ENCODE measurements around the gene EFCAB8.
"Not testable (repeated sequence)": the region's sequence is repeated elsewhere in the genome, so short reads cannot be mapped to it uniquely, and the experiment has no call there.

EFCAB8 gene

DNA sequence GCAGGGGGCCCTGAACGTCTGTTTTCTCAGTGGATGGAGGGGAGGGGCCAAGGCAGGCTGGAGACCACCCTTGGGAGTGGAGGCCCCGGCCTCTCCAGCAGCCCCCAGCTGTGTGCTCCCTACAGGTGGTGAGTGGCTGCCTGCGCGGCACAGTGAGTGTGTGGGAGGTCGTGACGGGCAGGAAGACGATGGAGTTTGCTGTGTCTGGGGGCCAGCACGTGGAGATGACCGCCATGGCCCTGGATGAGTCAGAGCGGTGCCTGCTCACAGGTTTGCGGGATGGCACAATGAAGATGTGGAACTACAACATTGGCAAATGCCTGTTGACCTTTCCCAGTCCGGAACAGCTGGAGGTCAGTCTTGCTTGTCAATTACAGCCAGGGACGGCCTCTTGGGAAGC is 52.6 kb downstream of the EFCAB8 start:
- DNase-seq (ENCODE audit: low read depth): no peak

DNA sequence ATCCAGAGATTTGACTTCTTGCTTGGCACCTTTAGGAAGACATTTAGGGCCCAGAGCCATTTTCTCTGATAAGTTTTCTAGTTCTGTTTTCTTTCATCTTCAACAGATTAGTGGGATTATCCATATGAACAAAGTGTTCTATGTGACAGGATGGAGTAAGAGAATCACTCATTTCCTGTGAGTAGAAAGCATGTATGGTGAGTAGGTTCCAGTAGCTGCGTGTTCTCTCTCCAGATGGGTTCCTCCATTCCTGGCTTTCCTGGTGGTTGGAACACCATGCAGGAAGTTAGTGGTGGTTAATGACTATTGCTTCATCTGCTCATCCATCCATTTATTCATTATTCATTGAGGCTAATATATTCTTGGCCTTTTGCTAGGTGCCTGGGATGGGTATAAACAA is 54.0 kb downstream of the EFCAB8 start:
- DNase-seq (ENCODE audit: low read depth): no peak

DNA sequence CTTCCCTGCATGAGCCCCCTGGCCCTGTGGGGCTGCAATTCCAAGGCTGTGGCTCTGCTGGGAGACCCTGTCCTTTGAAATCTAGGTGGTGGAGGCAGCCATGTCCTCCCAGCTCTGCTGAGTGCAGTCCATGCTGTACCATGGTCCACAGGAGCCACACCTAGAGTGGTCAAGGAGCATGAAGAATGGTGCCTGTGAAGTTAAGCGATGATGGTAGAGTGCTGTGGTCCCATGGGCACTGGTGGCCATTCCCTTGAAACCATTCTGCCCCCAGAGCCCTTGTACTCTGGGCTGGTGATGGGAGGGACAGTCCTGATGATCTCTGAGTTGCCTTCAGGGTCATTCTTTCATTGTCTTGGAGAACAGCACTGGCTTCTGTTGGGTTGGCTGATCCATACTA is 55.3 kb downstream of the EFCAB8 start:
- DNase-seq (ENCODE audit: low read depth): no peak

DNA sequence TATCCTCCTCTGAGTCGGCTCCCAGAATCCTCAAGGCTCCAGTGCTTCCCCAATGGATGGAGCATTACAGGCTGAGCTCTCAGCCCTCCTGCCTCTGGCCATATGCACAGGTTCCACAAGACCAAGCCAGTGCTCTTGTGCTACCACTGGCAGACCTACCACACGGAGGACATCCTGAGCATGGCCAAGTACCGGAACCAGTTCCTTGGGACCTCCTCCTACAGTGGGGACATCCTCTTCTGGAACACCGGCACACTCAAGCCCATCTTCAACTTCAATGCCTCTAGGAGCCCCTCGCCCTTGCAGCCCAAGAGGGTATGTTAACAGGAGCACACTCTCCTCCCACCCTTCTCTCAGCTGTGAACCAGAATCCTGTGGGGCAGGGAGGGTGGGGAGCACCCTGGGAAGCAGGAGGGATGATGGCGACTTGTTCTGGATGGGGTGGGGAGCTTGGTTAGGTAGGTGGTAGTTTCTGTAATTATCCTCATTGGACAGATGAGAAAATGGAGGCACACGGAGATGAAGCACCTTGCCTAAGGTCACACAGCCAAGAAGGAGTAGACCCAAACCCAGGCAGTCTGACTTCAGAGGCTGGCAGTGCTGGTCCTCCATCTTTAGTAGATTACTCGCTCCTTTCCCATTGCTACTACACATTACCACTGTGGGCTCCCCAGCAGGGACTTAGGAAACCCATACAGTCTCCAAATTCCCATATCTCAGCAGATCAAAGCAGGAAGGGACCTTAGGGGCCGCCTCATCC is 58.6 kb downstream of the EFCAB8 start:
- no peak for DNase-seq (ENCODE audit: low read depth)

DNA sequence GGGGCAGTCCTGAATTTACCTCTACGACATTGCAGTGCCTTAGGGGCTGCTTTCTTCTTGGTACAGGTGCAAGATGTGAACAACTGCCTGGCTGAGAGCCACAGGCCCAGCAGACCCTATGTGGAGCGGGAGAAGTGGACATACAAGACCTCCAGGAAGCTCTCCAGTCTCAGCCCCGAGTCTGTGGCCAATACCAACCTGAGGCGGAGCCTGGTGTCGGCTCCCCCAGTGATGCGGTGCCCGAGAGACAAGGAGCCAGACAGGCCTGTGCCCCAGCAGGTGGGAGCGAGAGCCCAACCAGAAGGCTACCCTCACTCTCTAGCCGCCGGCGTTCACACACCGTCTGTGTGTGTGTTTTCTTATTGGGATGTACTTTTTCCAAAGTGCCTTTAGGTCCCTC is 59.6 kb downstream of the EFCAB8 start:
- no peak for DNase-seq (ENCODE audit: low read depth)

DNA sequence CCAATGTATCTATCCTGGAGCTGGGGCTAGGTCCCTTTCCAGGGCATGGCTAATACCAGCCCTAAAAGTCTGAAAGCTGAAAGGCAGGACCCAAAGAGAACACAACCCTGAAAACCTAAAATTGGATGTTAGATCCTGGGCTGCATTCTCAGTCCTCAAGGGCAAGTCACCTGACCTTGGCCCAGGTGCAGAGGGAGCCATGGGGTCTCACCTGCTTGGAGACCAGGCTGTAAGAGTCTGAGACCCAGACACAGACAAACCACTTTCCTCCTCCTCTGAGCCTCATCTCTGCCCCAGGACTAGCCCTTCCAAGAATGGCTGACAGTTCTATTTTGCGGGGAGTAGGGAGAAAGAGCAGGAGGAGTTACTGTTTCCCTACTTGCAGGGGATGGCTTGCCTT is 60.0 kb downstream of the EFCAB8 start:
- no peak for DNase-seq (ENCODE audit: low read depth)

DNA sequence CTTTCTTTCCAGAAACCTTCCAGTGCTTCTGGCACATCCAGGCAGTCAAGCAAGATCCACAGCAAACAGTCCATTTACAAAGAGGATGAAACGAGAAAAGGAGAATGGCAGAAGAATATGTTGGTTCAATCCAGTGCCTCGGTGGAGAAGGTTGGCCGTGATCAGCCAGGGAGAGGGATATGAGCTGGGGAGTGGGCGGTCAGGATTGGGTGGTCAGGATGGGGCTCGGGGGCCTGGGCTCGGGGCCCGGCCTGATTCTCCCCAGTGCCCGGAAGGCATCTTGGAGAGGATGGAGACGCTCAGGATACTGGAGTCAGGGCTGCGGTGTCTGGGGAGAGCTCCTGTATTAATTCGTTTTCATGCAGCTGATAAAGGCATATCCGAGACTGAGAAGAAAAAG is 61.3 kb downstream of the EFCAB8 start:
- no peak for DNase-seq (ENCODE audit: low read depth)

DNA sequence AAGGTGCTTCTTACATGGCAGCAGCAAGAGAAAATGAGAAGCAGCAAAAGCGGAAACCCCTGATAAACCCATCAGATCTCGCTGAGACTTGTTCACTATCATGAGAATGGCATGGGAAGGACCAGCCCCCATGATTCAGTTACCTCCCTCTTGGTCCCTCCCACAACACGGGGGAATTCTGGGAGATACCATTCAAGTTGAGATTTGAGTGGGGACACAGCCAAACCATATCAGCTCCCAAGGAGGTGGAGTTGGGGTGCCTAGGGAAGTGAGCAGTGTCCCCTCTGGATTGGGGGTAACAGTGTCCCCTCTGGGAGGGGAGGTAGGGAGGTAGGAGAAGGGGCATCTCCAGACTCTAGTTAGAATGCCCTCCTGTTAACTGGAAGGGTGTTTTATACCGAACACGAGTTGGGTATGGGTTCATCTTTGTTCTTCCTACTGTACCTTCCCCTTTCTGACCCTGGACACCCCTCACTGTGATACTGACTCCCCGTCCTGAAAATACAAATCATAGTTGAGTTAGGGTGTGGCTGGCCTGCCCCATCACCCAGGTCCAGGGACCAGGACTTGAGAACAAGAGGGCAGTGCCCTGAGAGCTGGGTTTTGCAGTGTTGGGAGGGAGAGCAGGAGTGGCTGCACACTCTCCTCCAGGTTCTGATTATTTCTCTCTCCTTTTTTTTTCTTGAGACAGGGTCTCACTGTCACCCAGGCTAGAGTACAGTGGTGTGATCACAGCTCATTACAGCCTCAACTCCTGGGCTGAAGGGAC is 62.0 kb downstream of the EFCAB8 start:
- DNase-seq (ENCODE audit: low read depth): no peak

DNA sequence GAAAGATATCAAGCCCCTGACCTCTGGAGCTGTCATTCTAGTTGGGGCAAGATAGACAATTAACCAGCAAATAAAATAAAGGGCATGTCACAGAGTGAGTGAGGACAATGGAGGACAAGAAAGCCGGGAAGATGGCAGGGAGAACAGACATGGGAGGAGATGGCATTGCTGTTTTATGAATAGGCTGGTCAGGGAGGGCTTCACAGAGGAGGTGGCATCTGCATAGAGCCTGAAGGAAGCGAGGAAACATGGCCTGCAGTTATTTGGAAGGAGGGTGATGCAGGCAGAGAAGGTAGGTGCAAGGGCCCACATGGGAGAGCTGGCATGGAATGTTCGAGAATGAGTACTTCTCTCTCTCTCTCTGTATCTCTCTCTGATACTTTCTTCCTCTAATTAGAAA is 63.7 kb downstream of the EFCAB8 start:
- DNase-seq (ENCODE audit: low read depth): no peak

DNA sequence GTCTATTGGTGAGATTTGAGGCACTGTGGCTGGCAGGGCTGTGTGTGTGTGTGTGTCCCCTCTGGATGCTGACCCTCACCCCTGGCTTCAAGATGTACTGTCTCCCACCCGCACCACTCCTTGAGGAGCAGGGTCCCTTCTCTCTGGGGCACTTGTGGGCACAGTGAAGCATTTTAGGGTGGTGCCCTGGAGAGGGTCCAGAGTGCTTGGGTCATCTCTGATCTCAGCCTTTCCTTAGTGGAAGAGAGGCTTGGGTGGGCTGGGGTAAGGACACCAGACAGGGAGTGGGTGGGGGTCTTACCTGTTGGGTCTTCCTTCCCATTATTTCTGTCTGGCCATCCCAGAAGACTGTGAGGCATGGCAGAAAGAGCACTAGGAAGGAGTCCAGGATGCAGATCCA is 66.1 kb downstream of the EFCAB8 start:
- DNase-seq (ENCODE audit: low read depth): no peak

DNA sequence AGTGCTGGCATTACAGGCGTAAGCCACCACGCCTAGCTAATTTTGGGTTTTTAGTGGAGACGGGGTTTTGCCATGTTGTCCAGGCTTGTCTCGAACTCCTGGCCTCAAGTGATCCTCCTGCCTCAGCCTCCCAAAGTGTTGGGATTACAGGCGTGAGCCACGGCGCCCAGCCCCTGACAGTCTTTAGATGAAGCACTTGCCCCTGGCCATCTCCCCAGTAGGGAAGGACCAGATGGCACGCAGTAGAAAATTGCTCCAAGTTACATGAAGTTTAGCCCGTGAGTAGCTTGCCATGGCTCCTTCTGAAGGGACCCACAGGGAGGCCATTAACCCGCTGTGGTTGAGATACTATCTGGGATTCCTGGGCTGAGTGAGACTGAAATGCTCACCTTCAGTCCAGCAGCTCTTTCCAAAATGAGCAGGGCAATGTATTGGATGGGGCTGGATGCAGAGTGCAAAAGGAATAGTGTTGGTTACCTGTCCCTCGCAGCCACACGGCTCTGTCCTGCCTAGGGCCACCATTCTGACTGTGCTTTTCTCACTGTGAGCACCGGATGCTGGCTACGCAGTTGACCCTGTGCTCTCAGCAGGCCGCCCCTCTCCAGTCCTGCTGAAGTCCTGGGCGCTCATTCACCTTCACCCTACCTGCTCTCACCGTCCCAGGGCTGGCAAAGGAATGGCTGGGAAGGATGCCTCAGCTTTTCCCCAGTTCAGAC is 66.9 kb downstream of the EFCAB8 start:
- no peak for DNase-seq (ENCODE audit: low read depth)

DNA sequence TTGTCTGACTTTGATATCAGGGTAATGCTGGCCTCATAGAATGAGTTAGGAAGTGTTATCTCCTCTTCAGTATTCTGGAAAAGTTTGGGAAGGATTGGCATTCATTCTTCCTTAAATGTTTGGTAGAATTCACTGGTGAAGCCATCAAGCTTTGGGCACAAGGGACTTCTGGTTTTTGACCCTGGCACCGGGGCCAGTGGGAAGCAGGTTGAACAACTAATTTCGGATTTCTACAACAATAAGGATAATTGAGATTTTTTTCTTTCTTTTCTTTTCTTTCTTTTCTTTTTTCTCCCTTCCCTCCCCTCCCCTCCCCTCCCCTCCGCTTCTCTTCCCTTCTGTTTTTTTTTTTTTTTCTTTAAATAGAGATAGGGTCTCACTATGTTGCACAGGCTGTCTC is 70.4 kb downstream of the EFCAB8 start:
- DNase-seq (ENCODE audit: low read depth): no peak

DNA sequence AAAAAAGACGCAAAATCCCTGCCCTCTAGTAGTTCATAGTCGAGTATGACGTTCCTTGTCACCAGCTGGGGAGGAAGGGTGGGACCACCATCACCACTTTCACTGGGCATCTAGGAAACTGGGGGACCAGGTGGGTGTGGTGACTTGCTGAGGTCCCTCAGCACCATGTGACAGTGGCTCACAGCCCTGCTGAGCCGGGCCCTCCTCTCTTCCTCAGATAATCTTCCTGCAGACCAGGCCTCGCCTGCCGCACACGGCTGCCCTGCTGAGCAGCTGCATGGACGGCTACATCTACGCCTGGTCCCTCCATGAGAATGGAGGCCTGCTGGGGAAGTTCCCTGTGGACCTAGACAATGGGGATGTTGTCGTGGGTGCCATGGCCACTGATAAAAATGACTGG is 71.5 kb downstream of the EFCAB8 start:
- no peak for DNase-seq (ENCODE audit: low read depth)

DNA sequence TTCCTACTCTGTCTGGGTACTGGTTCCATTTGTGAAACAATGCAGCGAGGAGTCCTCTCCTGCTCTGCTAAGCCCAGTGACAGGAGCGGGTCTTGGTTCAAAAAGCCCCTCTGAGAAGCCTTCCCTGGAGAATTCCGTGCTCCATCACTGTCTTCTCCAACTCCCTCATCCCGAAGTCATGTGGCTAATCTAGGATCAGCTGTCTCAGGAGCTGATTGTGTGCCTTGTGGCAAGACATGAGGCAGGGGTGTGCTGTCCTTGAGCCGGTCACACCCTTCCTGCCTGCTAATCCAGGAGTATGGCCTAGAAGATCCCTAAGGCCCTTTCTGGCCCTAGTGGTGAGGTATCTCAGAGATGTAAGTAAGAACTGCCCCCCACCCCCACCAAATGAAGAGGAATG is 72.0 kb downstream of the EFCAB8 start:
- no peak for DNase-seq (ENCODE audit: low read depth)

DNA sequence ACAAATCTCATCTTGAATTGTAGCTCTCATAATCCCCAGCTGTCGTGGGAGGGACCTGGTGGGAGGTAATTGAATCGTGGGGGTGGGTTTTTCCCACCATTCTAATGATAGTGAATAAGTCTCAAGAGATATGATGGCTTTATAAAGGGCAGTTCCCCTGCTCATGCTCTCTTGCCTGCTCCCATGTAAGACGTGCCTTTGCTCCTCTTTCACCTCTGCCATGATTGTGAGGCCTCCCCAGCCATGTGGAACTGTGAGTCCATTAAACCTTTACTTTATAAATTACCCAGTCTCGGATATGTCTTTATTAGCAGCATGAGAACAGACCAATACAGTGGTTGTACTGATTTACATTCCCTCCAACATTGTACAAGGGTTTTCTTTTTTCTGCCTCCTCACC is 75.9 kb downstream of the EFCAB8 start:
- DNase-seq (ENCODE audit: low read depth): no peak

DNA sequence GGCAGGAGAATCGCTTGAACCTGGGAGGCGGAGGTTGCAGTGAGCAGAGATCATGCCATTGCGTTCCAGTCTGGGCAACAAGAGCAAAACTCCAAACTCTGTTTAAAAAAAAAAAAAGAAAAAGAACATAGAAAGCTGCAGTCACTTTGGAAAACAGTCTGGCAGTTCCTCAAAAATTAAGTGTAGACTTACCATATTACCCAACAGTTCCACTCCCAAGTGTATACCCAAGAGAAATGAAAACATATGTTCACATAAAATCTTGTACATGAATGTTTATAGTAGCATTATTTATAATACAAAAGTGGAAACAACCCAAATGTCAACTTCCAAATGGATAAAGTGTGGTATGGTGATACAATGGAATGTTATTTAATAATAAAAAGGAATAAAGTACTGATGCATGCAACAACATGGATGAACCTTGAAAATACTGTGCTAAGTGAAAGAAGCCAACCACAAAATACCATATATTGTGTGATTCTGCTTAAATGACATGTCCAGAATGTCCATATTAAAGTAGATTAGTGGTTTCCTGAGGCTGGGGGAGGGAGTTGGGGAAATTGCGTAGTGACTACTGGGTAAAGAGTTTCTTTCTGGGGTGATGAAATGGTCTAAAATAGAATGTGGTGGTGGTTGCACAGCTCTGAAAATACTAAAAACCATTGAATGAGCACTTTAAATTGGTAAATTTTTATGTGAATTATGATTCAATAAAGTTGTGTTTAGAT is 82.6 kb downstream of the EFCAB8 start:
- no peak for DNase-seq (ENCODE audit: low read depth)

DNA sequence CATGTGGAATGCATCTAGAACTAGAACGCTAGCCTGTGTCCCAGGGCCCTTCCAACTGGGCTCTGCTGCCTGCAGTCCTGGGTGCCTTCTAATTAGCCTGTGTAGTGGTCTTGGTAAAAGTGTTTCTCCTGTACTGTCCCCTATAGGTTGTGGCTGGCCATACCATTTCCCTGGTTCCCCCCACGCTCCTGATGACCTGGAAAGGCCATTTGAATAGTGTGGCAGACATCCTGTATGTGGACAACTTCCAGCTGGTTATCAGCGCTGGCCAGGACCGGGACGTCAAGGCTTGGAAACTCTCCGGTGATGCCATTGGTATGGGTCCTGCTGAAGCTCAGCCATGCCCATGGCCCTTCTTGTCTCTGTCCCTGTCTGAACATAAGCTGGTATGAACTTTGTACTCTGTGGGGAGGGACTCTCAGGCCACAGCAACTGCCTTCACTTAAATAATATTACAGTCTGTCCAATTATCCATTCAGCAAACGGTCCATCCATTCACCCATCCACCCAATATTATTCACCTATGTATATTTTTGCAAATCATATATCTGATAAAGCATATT is 84.8 kb downstream of the EFCAB8 start:
- DNase-seq (ENCODE audit: low read depth): no peak

DNA sequence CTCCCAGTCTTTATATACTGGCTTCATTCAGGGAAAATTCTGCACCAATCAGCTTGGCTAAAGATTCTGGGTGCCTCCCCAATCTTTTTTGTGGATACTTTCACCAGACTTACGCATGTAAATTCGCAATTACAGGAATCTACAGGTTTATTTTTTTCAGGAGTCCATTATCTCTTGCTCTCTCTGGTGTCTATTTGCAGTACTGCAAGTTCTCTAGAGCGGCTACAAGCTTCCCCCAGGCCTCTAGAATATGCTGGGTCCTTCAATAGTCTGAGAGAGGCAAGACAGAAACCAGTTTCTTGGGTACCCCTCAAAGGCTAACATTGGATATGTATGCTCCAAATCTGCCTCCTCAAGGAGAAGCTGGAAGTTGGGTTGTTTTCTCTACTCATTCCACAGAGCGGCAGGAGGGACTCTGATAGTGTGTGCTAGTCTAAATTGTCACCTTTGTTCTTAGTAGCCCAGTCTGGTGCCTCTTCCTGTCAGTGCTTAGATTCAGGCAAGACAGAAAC is 87.0 kb downstream of the EFCAB8 start:
- DNase-seq (ENCODE audit: low read depth): no peak

DNA sequence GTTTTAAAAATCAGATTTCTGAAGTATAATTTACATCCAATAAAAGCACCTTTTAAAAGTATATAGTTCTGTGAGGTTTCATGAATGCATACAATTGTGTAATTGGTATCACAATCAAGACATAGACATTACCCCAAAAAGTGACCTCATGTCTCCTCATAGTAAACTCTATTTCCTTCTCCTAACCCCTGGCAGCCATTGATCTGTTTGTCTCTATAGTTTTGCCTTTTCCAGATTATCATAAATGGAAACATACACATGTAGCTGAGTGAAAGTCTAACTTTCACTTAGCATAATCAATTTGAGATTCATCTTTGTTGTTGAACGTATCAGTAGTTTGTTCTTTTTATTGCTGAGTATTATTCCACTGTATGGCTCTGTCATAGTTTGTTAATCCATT is 87.9 kb downstream of the EFCAB8 start:
- DNase-seq (ENCODE audit: low read depth): no peak

DNA sequence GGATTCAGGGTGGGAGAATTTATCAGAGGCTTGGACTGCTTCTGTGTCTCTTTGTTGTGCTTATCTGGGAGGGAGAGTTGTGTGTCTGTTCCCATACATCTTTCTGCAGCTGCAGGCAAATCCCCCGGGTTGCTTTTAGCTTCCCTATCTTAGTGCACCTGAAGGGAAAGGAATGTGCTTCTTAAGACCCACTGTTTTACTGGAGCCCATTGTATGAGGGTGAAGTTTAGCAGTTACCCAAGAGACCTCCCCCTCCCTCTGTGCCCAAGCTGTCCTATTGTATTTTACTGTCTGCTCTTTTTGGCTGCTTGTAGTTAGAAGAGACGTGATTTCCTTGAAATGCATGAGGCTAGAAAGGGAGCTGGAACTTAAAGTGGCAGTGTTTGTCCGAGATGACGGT is 91.8 kb downstream of the EFCAB8 start:
- not testable (repeated sequence) for DNase-seq (ENCODE audit: low read depth)

DNA sequence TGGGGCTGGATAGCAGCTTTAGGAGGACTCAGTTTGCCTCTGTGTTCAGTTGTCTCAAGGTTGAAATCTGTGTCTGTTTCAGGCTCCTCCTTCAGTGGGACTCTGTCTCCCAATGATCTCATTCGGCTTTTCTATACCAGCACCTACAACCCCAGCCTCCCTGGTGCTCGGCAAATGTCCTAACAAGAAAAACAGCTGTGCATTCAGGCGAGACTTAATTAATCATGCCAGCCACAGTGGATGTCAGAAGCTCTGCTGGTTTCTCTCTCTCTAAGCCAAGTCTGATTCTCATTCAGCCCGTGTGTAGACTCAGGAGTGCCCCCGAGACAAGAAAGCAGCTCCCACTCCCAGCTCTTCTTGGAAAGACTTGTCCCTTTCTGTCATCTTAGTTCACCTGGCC is 98.7 kb downstream of the EFCAB8 start:
- no peak for DNase-seq (ENCODE audit: low read depth)

DNA sequence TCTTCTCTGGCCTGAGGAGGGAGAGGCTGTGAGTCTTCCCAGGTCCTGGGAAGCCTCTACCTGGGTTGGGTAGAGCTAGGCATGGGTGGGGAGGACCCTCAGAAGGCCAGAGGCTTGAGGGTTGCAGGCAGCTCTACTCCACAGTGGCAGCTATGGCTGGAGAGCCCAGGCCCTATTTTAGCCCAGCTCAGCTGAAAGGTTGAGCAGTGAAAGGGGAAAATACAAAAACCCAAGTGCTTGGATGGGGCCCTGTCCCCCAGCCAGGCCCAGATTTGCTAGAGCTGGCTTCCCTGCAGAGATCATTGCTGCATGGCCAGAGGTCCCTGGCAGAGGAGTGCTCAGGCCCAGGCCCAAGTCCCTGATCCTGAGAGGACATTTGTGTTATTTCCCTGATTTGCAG is 99.9 kb downstream of the EFCAB8 start:
- no peak for DNase-seq (ENCODE audit: low read depth)

Data from T-helper 22 cell (primary cell).